PC-9 (cell line): ENCODE measurements around the gene HOXC9. TPM values are rescaled to one million over a fixed set of nuclear protein-coding genes. Genes with fewer than 3 reads are reported as not detected.

ENCODE experiments used
- BruUV-seq: library from RNA; stranded (reverse); fragments of 400-500 nt; replicated peaks from 2 replicates; lab custom pipeline; 2021; lab: Mats Ljungman, UMichigan
- CTCF ChIA-PET: fragments of 300-600 bp; sonication (Branson Sonifier 250); formaldehyde crosslinking; loops from one replicate; lab custom pipeline; 2022; ENCODE audit warnings: antibody characterized with exemption; lab: Charles Lee
- POLR2A ChIA-PET: fragments of 300-600 bp; sonication (Branson Sonifier 250); formaldehyde crosslinking; loops from one replicate; lab custom pipeline; 2022; ENCODE audit warnings: antibody characterized with exemption; ENCODE audit not compliant: unreplicated experiment; lab: Charles Lee
- DNase-seq, 2 experiments: peaks; one replicate each; pipeline versions ENCODE4 v3.0.0 to v3.0.0-alpha.2; 2015 to 2022; ENCODE audit warnings: mixed read lengths in 1 of 2
- H2AFZ ChIP-seq: fragments of 200-600 bp; sonication (generic); 2 replicates; pipeline ENCODE4 v1.8.1; 2017; ENCODE audit warnings: antibody characterized with exemption
- H3F3A ChIP-seq: fragments of 200-600 bp; sonication (generic); 2 replicates; pipeline ENCODE4 v1.8.1; 2017; ENCODE audit warnings: antibody characterized with exemption, mild to moderate bottlenecking, low read depth; ENCODE audit not compliant: insufficient read depth
- H3K27ac ChIP-seq: fragments of 200-600 bp; sonication (generic); 2 replicates; pipeline ENCODE4 v1.6.1; 2016; ENCODE audit warnings: mixed run types
- H3K27me3 ChIP-seq: fragments of 200-600 bp; sonication (generic); 2 replicates; pipeline ENCODE4 v1.6.1; 2016; ENCODE audit warnings: low read depth, mixed run types; ENCODE audit not compliant: insufficient read depth
- H3K36me3 ChIP-seq: fragments of 200-600 bp; sonication (generic); 2 replicates; pipeline ENCODE4 v1.6.1; 2016; ENCODE audit warnings: low read depth, mixed run types
- H3K4me1 ChIP-seq: fragments of 200-600 bp; sonication (generic); replicated peaks from 2 replicates; pipeline ENCODE4 v1.6.1; 2016; ENCODE audit warnings: mixed run types; ENCODE audit not compliant: insufficient read depth
- H3K4me2 ChIP-seq: fragments of 200-600 bp; sonication (generic); 2 replicates; pipeline ENCODE4 v1.6.1; 2017; ENCODE audit warnings: mixed run types
- H3K4me3 ChIP-seq: fragments of 200-600 bp; sonication (generic); 2 replicates; pipeline ENCODE4 v1.6.1; 2016; ENCODE audit warnings: mixed run types
- H3K79me2 ChIP-seq: fragments of 200-600 bp; sonication (generic); 2 replicates; pipeline ENCODE4 v1.6.1; 2017; ENCODE audit warnings: low read depth, mixed run types
- H3K9me2 ChIP-seq: fragments of 200-600 bp; sonication (generic); 2 replicates; pipeline ENCODE4 v1.8.1; 2017; ENCODE audit warnings: mild to moderate bottlenecking; ENCODE audit not compliant: insufficient read depth
- H3K9me3 ChIP-seq: fragments of 200-600 bp; sonication (generic); 2 replicates; pipeline ENCODE4 v1.8.1; 2016; ENCODE audit warnings: low read depth; ENCODE audit not compliant: insufficient read depth
- H4K20me1 ChIP-seq: fragments of 200-600 bp; sonication (generic); 2 replicates; pipeline ENCODE4 v1.8.1; 2017; ENCODE audit not compliant: insufficient read depth
- EZH2 ChIP-seq: fragments of 200-600 bp; sonication (generic); IDR thresholded peaks from 2 replicates; pipeline ENCODE4 v1.8.0; 2017; ENCODE audit warnings: antibody characterized with exemption, low read depth
- intact Hi-C: fragments of 100-400 bp; cut with micrococcal nuclease; formaldehyde crosslinking; loops from one replicate; pipeline ENCODE4 v1.10.0; 2022; ENCODE audit not compliant: unreplicated experiment
- total RNA-seq: library from RNA; stranded (reverse); gene quantifications from 2 replicates; pipeline ENCODE4 v1.2.3, GENCODE V29; 2021
- TF ChIP-seq, protein P1 (sequence below): fragments of 200-600 bp; sonication (generic); conservative IDR thresholded peaks from 2 replicates; pipeline ENCODE4 v1.6.1; 2017; ENCODE audit warnings: mixed run types, antibody characterized with exemption, mild to moderate bottlenecking, moderate library complexity

The HOXC9 gene
- total RNA-seq, 1 experiment from 2014 or later = 10.2 TPM

DNA sequence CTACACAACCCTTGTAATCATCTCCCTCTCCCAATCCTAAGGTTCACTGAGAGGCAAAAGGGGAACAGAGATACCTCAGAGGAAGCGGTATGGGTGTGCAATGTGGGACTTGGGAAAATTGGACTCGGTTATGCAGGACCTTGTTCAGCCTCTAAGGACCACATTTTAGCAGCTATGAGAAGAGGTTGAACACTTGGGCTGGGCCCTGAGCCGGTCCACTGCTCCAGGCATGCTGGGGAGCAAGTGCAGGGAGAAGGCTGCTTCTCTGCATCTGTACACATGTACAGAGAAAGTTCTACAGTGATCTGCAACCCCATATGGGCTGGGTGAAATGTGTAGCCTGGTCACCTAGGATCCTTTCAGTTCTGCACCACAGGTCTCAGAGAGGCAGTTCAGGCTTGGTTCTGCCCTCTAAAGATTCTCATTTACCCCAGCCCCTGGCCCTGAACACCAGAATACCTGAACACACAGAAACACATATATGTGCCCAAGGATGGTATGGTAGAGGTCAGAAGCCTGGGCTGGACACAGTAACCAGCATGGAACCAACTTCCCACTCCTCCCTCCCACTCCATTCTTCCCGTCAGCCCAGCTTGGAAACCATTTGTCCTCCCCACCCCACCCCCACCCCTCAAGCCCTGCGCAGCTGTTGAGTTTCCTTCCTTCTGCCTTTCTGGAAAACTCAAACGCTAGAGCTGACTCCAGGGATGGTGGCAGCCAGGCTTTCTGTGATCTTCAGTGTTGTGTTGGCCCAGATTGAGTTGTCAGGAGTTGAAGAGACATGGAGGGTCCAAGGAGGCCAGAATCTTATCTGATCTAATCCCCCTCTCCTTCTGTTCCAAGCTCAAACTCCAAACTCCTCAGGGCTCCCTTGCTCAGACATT lies 43.3 kb downstream of the HOXC9 start:
- TF ChIP-seq, protein P1, sequence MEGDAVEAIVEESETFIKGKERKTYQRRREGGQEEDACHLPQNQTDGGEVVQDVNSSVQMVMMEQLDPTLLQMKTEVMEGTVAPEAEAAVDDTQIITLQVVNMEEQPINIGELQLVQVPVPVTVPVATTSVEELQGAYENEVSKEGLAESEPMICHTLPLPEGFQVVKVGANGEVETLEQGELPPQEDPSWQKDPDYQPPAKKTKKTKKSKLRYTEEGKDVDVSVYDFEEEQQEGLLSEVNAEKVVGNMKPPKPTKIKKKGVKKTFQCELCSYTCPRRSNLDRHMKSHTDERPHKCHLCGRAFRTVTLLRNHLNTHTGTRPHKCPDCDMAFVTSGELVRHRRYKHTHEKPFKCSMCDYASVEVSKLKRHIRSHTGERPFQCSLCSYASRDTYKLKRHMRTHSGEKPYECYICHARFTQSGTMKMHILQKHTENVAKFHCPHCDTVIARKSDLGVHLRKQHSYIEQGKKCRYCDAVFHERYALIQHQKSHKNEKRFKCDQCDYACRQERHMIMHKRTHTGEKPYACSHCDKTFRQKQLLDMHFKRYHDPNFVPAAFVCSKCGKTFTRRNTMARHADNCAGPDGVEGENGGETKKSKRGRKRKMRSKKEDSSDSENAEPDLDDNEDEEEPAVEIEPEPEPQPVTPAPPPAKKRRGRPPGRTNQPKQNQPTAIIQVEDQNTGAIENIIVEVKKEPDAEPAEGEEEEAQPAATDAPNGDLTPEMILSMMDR = no peak
- TF ChIP-seq EZH2 = no peak
- POLR2A ChIA-PET = interaction anchor here (0.7 kb wide), 1 partner anchor 478 kb away, joined by 13 read pairs; no protein-coding TSS in a partner anchor
- peaks cover 43% of the 10 kb centered on the region for H3K27me3 ChIP-seq

DNA sequence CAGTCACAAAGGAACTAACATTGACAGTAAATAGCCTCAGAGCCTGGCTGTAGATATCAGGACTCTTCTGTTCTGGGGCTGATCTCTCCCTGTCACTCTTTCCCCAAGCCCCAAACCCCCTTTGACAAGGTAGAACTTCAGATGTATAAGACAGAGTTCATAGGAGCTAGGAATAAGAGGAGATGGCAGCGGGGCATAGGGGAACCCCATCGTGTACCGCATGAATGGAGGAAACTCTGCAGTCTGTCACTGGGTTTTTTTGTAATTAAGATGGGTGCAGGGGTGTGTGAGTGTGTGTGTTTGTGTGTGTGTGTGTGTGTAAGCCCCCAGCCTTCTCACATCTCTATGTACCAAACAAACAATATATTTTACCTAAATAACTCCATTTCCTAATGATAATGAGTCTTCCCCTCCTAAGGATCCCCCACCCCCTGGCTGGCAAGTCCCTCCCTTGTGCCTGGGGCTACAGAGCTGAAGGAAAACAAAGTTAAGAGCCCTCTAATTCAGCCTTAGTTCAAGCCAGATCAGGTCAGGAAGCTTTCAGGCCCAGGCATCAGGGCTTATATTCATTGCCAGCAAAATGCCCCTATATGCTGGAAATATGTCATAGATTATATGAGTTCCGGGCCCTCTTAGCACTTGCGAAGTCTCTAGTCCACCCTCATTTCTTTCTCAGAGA lies 44.6 kb downstream of the HOXC9 start:
- no peaks in the 10 kb centered on the region for H3F3A ChIP-seq
- CTCF ChIA-PET = interaction anchor here (0.6 kb wide), 1 partner anchor 9 kb away, joined by 6 read pairs; the partner anchor contains the start of gene HOXC4
- BruUV-seq = no TSS peak
- no peak overlapping the region for H3K4me3 ChIP-seq
- H3K9me3 ChIP-seq = no peaks in the 10 kb centered on the region
- no peak overlapping the region for H3K4me2 ChIP-seq
- intact Hi-C loops = no loop called here
- no peaks in the 10 kb centered on the region for H3K79me2 ChIP-seq
- POLR2A ChIA-PET = interaction anchor here (0.7 kb wide), 1 partner anchor 194 kb away, joined by 3 read pairs; no protein-coding TSS in a partner anchor
- H3K9me2 ChIP-seq = no peaks in the 10 kb centered on the region
- H3K36me3 ChIP-seq = no peaks in the 10 kb centered on the region
- H3K27ac ChIP-seq = no peak overlapping the region
- TF ChIP-seq EZH2 = no peak
- TF ChIP-seq, protein P1 = no peak
- H3K27me3 ChIP-seq = peaks cover 39% of the 10 kb centered on the region
- DNase-seq = no peak
- no peak overlapping the region for H2AFZ ChIP-seq
- H3K4me1 ChIP-seq = no peaks in the 10 kb centered on the region
- H4K20me1 ChIP-seq = no peaks in the 10 kb centered on the region

More for the DNA sequence above, 43.3 kb downstream of the HOXC9 start:
- intact Hi-C loops = no loop called here
- H3K79me2 ChIP-seq = no peaks in the 10 kb centered on the region
- CTCF ChIA-PET = interaction anchor here (0.6 to 0.7 kb wide), 2 partner anchors 13 to 420 kb away, joined by 7 to 13 read pairs; no protein-coding TSS in a partner anchor
- H3K4me3 ChIP-seq = no peak overlapping the region
- H3K27ac ChIP-seq = no peak overlapping the region
- no peaks in the 10 kb centered on the region for H3K9me2 ChIP-seq
- no peaks in the 10 kb centered on the region for H3K36me3 ChIP-seq
- DNase-seq = no peak
- no TSS peak for BruUV-seq
- no peaks in the 10 kb centered on the region for H4K20me1 ChIP-seq
- no peaks in the 10 kb centered on the region for H3K4me1 ChIP-seq
- no peaks in the 10 kb centered on the region for H3K9me3 ChIP-seq
- H3F3A ChIP-seq = no peaks in the 10 kb centered on the region
- H3K4me2 ChIP-seq = no peak overlapping the region
- H2AFZ ChIP-seq = no peak overlapping the region

DNA sequence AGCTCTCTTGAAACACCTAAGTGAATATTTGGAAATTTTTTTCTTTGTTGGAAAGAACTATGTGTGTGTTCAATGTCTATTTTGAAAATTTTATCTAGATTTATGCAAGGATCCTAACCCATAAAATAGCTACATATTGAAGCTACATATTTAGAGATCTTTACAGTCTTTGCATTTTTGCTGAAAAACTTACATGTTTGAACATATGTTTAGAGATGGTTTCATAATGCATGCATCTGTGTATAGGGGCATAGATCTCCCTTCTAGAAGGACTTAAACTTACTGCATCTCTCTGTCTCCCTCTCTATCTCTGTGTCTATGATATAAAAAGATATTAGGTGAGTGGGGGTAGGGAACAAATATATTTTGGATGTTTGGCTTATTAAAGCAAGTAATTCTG lies 45.4 kb downstream of the HOXC9 start:
- peaks cover 35% of the 10 kb centered on the region for H3K27me3 ChIP-seq
- no peak for TF ChIP-seq EZH2
- TF ChIP-seq, protein P1 = no peak
- H3K27ac ChIP-seq = no peak overlapping the region
- no peaks in the 10 kb centered on the region for H3F3A ChIP-seq
- H2AFZ ChIP-seq = no peak overlapping the region
- no TSS peak for BruUV-seq
- no peak overlapping the region for H3K4me3 ChIP-seq
- DNase-seq = no peak
- no peaks in the 10 kb centered on the region for H4K20me1 ChIP-seq
- H3K4me2 ChIP-seq = no peak overlapping the region
- H3K9me2 ChIP-seq = no peaks in the 10 kb centered on the region
- no peaks in the 10 kb centered on the region for H3K79me2 ChIP-seq
- CTCF ChIA-PET = interaction anchor here (0.6 kb wide), 1 partner anchor 8 kb away, joined by 6 read pairs; the partner anchor contains the start of gene HOXC4
- H3K9me3 ChIP-seq = no peaks in the 10 kb centered on the region
- H3K4me1 ChIP-seq = no peaks in the 10 kb centered on the region
- H3K36me3 ChIP-seq = no peaks in the 10 kb centered on the region
- intact Hi-C loops = no loop called here
- POLR2A ChIA-PET = interaction anchor here (0.7 kb wide), 1 partner anchor 194 kb away, joined by 3 read pairs; no protein-coding TSS in a partner anchor
